ENCODE results near the gene MAP4K4. TPM values are rescaled to one million over a fixed set of nuclear protein-coding genes. Genes with fewer than 3 reads are reported as not detected.

MAP4K4 gene
- total RNA-seq, 1 donor from 2014 or later: 175 TPM

GRCh38 chr2:101725038-101725437 lies 27.5 kb downstream of the MAP4K4 start:
- no peak for DNase-seq (ENCODE audit: low spot score in 2 of 2, unreplicated experiment in 2 of 2)
- H3K27ac Mint-ChIP-seq: no peak overlapping the region
- H3K27me3 Mint-ChIP-seq (ENCODE audit: low read depth): no peaks in the 10 kb centered on the region
- no peak for TF ChIP-seq CTCF (IDR thresholded peaks at IDR 0.05; ENCODE audit: unreplicated experiment)
- H3K4me1 Mint-ChIP-seq: peaks cover 26% of the 10 kb centered on the region
- no peak overlapping the region for H3K4me3 Mint-ChIP-seq
- H3K36me3 Mint-ChIP-seq: peaks cover 2% of the 10 kb centered on the region
- H3K9me3 Mint-ChIP-seq: no peaks in the 10 kb centered on the region

GRCh38 chr2:101725515-101726192 lies 28.1 kb downstream of the MAP4K4 start:
- no peaks in the 10 kb centered on the region for H3K27me3 Mint-ChIP-seq (ENCODE audit: low read depth)
- TF ChIP-seq CTCF (IDR thresholded peaks at IDR 0.05; ENCODE audit: unreplicated experiment): no peak
- H3K36me3 Mint-ChIP-seq: peaks cover 2% of the 10 kb centered on the region
- H3K27ac Mint-ChIP-seq: no peak overlapping the region
- H3K9me3 Mint-ChIP-seq: no peaks in the 10 kb centered on the region
- no peak overlapping the region for H3K4me3 Mint-ChIP-seq
- peaks cover 24% of the 10 kb centered on the region for H3K4me1 Mint-ChIP-seq
- DNase-seq (ENCODE audit: low spot score in 2 of 2, unreplicated experiment in 2 of 2): no peak

DNA sequence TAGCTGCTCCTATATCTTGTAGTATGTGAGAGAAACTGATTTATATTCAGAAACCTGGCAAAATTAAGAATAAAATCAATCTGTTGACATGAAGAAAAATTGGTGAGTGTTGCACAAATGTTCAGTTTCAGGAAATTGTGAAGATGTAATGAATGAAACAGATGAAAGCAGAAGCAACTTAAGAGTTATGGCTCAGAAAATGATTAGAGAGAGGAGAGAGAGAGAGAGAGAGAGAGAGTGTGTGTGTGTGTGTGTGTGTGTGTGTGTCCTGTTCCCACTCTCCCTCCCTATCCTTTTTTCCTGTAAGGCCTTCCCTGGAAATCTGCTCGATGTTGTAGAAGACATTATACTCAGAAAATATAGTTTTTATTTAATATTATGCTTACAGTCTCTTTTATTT lies 31.4 kb downstream of the MAP4K4 start:
- Mint-ChIP-seq H3K9me3 (no peaks in the 10 kb centered on the region), H3K27ac (peak overlapping the region; percentile 62), H3K4me1 (peaks cover 23% of the 10 kb centered on the region), H3K4me3 (no peak overlapping the region), H3K36me3 (no peaks in the 10 kb centered on the region), H3K27me3 (ENCODE audit: low read depth) (no peaks in the 10 kb centered on the region)
- no peak for TF ChIP-seq CTCF (IDR thresholded peaks at IDR 0.05; ENCODE audit: unreplicated experiment)
- DNase-seq (ENCODE audit: low spot score in 2 of 2, unreplicated experiment in 2 of 2): no peak

GRCh38 chr2:101729521-101730190 lies 32.1 kb downstream of the MAP4K4 start:
- Mint-ChIP-seq H3K27ac (no peak overlapping the region), H3K27me3 (ENCODE audit: low read depth) (no peaks in the 10 kb centered on the region), H3K36me3 (no peaks in the 10 kb centered on the region), H3K4me3 (no peak overlapping the region), H3K9me3 (no peaks in the 10 kb centered on the region), H3K4me1 (peaks cover 19% of the 10 kb centered on the region)
- no peak for DNase-seq (ENCODE audit: low spot score in 2 of 2, unreplicated experiment in 2 of 2)
- TF ChIP-seq CTCF (IDR thresholded peaks at IDR 0.05; ENCODE audit: unreplicated experiment): no peak

GRCh38 chr2:101731221-101732054 lies 33.9 kb downstream of the MAP4K4 start:
- Mint-ChIP-seq H3K27me3 (ENCODE audit: low read depth) (no peaks in the 10 kb centered on the region), H3K4me1 (peaks cover 28% of the 10 kb centered on the region), H3K4me3 (no peak overlapping the region), H3K9me3 (no peaks in the 10 kb centered on the region), H3K27ac (no peak overlapping the region), H3K36me3 (no peaks in the 10 kb centered on the region)
- no peak for DNase-seq (ENCODE audit: low spot score in 2 of 2, unreplicated experiment in 2 of 2)
- no peak for TF ChIP-seq CTCF (IDR thresholded peaks at IDR 0.05; ENCODE audit: unreplicated experiment)

Measured in mesothelial cell of epicardium (in vitro differentiated cells).